ENCODE results near the gene FGF23.

DNA sequence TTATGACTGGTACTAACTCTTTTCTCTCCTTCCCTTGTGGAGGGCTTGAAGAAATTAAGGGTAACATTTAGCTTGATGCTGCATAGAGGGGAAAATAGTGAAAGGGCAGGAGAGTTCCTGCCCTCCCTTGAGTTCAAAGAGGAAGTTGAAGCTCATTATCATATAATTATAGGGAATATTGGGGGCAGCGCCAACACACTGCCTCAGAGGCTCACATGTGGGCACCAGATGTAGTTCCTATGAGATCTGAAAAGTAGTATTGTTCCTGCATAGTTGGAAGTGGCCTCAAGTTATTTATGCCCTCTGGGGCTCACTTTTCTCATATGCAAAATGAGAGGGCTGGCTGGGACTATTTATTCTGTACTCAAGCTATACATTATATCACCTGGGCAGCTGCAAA is 33.0 kb upstream of the FGF23 start:
- TF ChIP-seq POLR2A (IDR thresholded peaks at IDR 0.05; ENCODE audit: low read length): no peak
- no peak for TF ChIP-seq GATA1 (IDR thresholded peaks at IDR 0.05; ENCODE audit: low read depth, low read length)

Measured in erythroblast (primary cell).